Measurements from ENCODE around the gene CYP2D6.

GRCh38 chr22:42155053-42155543, 24.5 kb upstream of the CYP2D6 start:
- TF ChIP-seq CTCF (IDR thresholded peaks at IDR 0.05) (no peak), POLR2A (IDR thresholded peaks at IDR 0.05) (no peak)
